Measurements from ENCODE around the gene KRTAP10-3. TPM values are rescaled to one million over a fixed set of nuclear protein-coding genes. Genes with fewer than 3 reads are reported as not detected.

The KRTAP10-3 gene
- total RNA-seq, 1 experiment from 2014 or later, result not detected

- Histone ChIP-seq H3K4me1 (ENCODE audit: control insufficient read depth in 1 of 2, insufficient read depth in 2 of 2, low read length in 2 of 2) (no peaks in the 10 kb centered on the region), H3K27ac (ENCODE audit: low read depth, low read length) (no peak overlapping the region), H3K9me2 (ENCODE audit: insufficient read depth) (no peaks in the 10 kb centered on the region), H3K36me3 (ENCODE audit: control insufficient read depth in 1 of 2, insufficient read depth in 2 of 2, low read length in 2 of 2) (no peaks in the 10 kb centered on the region), H3K9ac (ENCODE audit: low read length) (no peak overlapping the region), H3K79me2 (ENCODE audit: insufficient read depth, low read length) (no peaks in the 10 kb centered on the region), H3K4me2 (ENCODE audit: low read length) (no peak overlapping the region), H3K27me3 (ENCODE audit: insufficient read depth, low read length) (no peaks in the 10 kb centered on the region), H3K9me3 (ENCODE audit: control insufficient read depth in 1 of 2, insufficient read depth in 1 of 2, low read depth in 1 of 2, low read length in 2 of 2) (peaks cover 4 to 6% of the 10 kb centered on the region in 2 experiments; a peak in 1 of 4 replicates), H4K20me1 (ENCODE audit: insufficient read depth) (no peaks in the 10 kb centered on the region), H3K4me3 (replicated peaks in 1 of 2; ENCODE audit: low read depth in 1 of 2, low read length in 2 of 2) (no peak overlapping the region), H2AFZ (ENCODE audit: low read depth, low read length, poor library complexity, severe bottlenecking) (no peak overlapping the region)
- no peak for ATAC-seq
- ChIA-PET RAD21 (ENCODE audit: low non-redundant PET in 1 of 2, low total read pairs in 2 of 2, uncharacterized antibody in 2 of 2, unreplicated experiment in 2 of 2) (no interaction called here), POLR2A (no interaction called here), CTCF (no interaction called here)
- TF ChIP-seq CEBPB (IDR thresholded peaks at IDR 0.05; ENCODE audit: low read depth), result no peak
- TF ChIP-seq SIN3A (IDR thresholded peaks at IDR 0.05; ENCODE audit: low read depth), result no peak
- no peak for TF ChIP-seq YY1 (IDR thresholded peaks at IDR 0.05; ENCODE audit: extremely low read depth, insufficient replicate concordance, low read depth, low read length)
- TF ChIP-seq MAX (IDR thresholded peaks at IDR 0.05), result no peak
- no TSS peak for BruUV-seq (replicated peaks)
- intact Hi-C loops (cut with micrococcal nuclease), result no loop called here
- no peak for DNase-seq (ENCODE audit: low read depth, low spot score)
These were observed 29.6 kb downstream of the KRTAP10-3 start for GRCh38 chr21:44529011-44529421.

- no peak overlapping the region for H3K27ac ChIP-seq (ENCODE audit: low read depth, low read length)
- no peaks in the 10 kb centered on the region for H3K79me2 ChIP-seq (ENCODE audit: insufficient read depth, low read length)
- no peaks in the 10 kb centered on the region for H3K4me1 ChIP-seq (ENCODE audit: control insufficient read depth in 1 of 2, insufficient read depth in 2 of 2, low read length in 2 of 2)
- no peaks in the 10 kb centered on the region for H4K20me1 ChIP-seq (ENCODE audit: insufficient read depth)
- intact Hi-C loops (cut with micrococcal nuclease), result no loop called here
- no peak overlapping the region for H3K4me3 ChIP-seq (replicated peaks in 1 of 2; ENCODE audit: low read depth in 1 of 2, low read length in 2 of 2)
- H3K4me2 ChIP-seq (ENCODE audit: low read length), result no peak overlapping the region
- H3K27me3 ChIP-seq (ENCODE audit: insufficient read depth, low read length), result no peaks in the 10 kb centered on the region
- RAD21 ChIA-PET (ENCODE audit: low non-redundant PET in 1 of 2, low total read pairs in 2 of 2, uncharacterized antibody in 2 of 2, unreplicated experiment in 2 of 2), result no interaction called here
- ATAC-seq (no peak), DNase-seq (ENCODE audit: low read depth, low spot score) (no peak)
- no TSS peak for BruUV-seq (replicated peaks)
- H3K9ac ChIP-seq (ENCODE audit: low read length), result no peak overlapping the region
- H2AFZ ChIP-seq (ENCODE audit: low read depth, low read length, poor library complexity, severe bottlenecking), result no peak overlapping the region
- H3K9me2 ChIP-seq (ENCODE audit: insufficient read depth), result no peaks in the 10 kb centered on the region
- H3K9me3 ChIP-seq (ENCODE audit: control insufficient read depth in 1 of 2, insufficient read depth in 1 of 2, low read depth in 1 of 2, low read length in 2 of 2), result peaks cover 4 to 10% of the 10 kb centered on the region in 2 experiments; a peak in 1 of 4 replicates
- H3K36me3 ChIP-seq (ENCODE audit: control insufficient read depth in 1 of 2, insufficient read depth in 2 of 2, low read length in 2 of 2), result no peaks in the 10 kb centered on the region
- CTCF ChIA-PET, result no interaction called here
- POLR2A ChIA-PET, result no interaction called here
- TF ChIP-seq REST (IDR thresholded peaks at IDR 0.05; ENCODE audit: low read depth) (no peak), CBX3 (IDR thresholded peaks at IDR 0.05; ENCODE audit: low read depth) (no peak), MAX (IDR thresholded peaks at IDR 0.05) (no peak), ZFX (IDR thresholded peaks at IDR 0.05) (no peak), POLR2AphosphoS5 (IDR thresholded peaks at IDR 0.05; ENCODE audit: low read depth, low read length) (no peak), EZH2phosphoT487 (IDR thresholded peaks at IDR 0.05; ENCODE audit: borderline replicate concordance) (no peak), SRF (IDR thresholded peaks at IDR 0.05; ENCODE audit: low read depth) (no peak), TCF7L2 (IDR thresholded peaks at IDR 0.05; ENCODE audit: borderline replicate concordance, extremely low read depth, insufficient read depth, insufficient read length) (no peak), ZNF274 (IDR thresholded peaks at IDR 0.05; ENCODE audit: low read depth, low read length) (no peak), CEBPB (IDR thresholded peaks at IDR 0.05; ENCODE audit: low read depth) (no peak), ZBTB33 (IDR thresholded peaks at IDR 0.05; ENCODE audit: extremely low read depth, insufficient replicate concordance, low read length) (no peak)
These were observed 30.0 kb downstream of the KRTAP10-3 start for GRCh38 chr21:44528634-44528995.
